ENCODE data around the gene SERPINB13. TPM values are rescaled to one million over a fixed set of nuclear protein-coding genes. Genes with fewer than 3 reads are reported as not detected.

The SERPINB13 gene
- total and polyA plus RNA-seq, 9 of the 15 experiments (the other 6 are each of a cell fraction or from before 2014, with no cell fraction given) = not detected

GRCh38 chr18:63559567-63560491 lies 27.3 kb upstream of the SERPINB13 start:
- no peak for FAIRE-seq

More at GRCh38 chr18:63559567-63560491, 27.3 kb upstream of the SERPINB13 start:
- ChIA-PET POLR2A (interaction anchor here (0.7 kb wide), 1 partner anchor 380 kb away, joined by 3 read pairs; no protein-coding TSS in a partner anchor), CTCF (ENCODE audit: low intra/inter-chr PET ratio) (no interaction called here)
- H3K4me2 ChIP-seq (ENCODE audit: insufficient read depth, low read length) = no peak overlapping the region
- no peaks in the 10 kb centered on the region; a peak in 1 of 5 replicates for H3K27me3 ChIP-seq (ENCODE audit: control insufficient read depth in 2 of 2, insufficient read depth in 2 of 2, low read length in 2 of 2)
- no peaks in the 10 kb centered on the region for H3K4me1 ChIP-seq (replicated peaks in 1 of 2; ENCODE audit: control insufficient read depth in 2 of 2, insufficient read depth in 2 of 2, low read length in 2 of 2)
- no TSS peak for BruUV-seq (replicated peaks)
- no peaks in the 10 kb centered on the region for H3K9me3 ChIP-seq (replicated peaks; ENCODE audit: control insufficient read depth, insufficient read depth, low read depth, low read length)
- H3K79me2 ChIP-seq (ENCODE audit: control insufficient read depth, insufficient read depth, low read length) = no peaks in the 10 kb centered on the region
- no peak overlapping the region for H3K27ac ChIP-seq (ENCODE audit: extremely low read depth, low read depth, low read length)
- no peak overlapping the region for H3K9ac ChIP-seq (ENCODE audit: insufficient read depth in 1 of 2, low read depth in 2 of 2, low read length in 2 of 2)
- no peaks in the 10 kb centered on the region for H3K36me3 ChIP-seq (ENCODE audit: control insufficient read depth, insufficient read depth, low read length)
- H2AFZ ChIP-seq (ENCODE audit: low read depth, low read length) = no peak overlapping the region
- no peaks in the 10 kb centered on the region for H3K9me1 ChIP-seq (ENCODE audit: control insufficient read depth, insufficient read depth, low read length)
- ATAC-seq = no peak
- no peak for DNase-seq (ENCODE audit: extremely low read depth in 1 of 4, low spot score in 3 of 4)
- TF ChIP-seq KDM5B (IDR thresholded peaks at IDR 0.05; ENCODE audit: insufficient replicate concordance, low read depth, low read length) (no peak), GABPB1 (CRISPR knock-in tag; IDR thresholded peaks at IDR 0.05) (no peak), GABPA (tag; conservative IDR thresholded peaks at IDR 0.05; ENCODE audit: low read depth) (no peak), ZNF165 (CRISPR knock-in tag; IDR thresholded peaks at IDR 0.05; ENCODE audit: borderline replicate concordance) (no peak), BRD4 (IDR thresholded peaks at IDR 0.05) (no peak), RBM25 (IDR thresholded peaks at IDR 0.05; ENCODE audit: low read depth, low read length, severe bottlenecking) (no peak), ZNF23 (CRISPR knock-in tag; IDR thresholded peaks at IDR 0.05) (no peak), ZFP91 (CRISPR knock-in tag; IDR thresholded peaks at IDR 0.05) (no peak), STAT5A (IDR thresholded peaks at IDR 0.05; ENCODE audit: borderline replicate concordance, low read length) (no peak), RBM22 (IDR thresholded peaks at IDR 0.05; ENCODE audit: low read depth, low read length, poor library complexity, severe bottlenecking) (no peak), TCF15 (CRISPR knock-in tag; IDR thresholded peaks at IDR 0.05) (no peak)
- in situ Hi-C loops (cut with MboI) (no loop called here), intact Hi-C loops (cut with micrococcal nuclease) (no loop called here)
- H4K20me1 ChIP-seq (replicated peaks; ENCODE audit: control insufficient read depth, insufficient read depth, low read length) = no peaks in the 10 kb centered on the region
- 3% methylated on average over 9 of the region's 9 CpGs for whole genome bisulfite sequencing (ENCODE audit: insufficient coverage, low coverage, missing lambda C conversion rate)
- no peak overlapping the region for H3K4me3 ChIP-seq

Data from K562 (cell line).